ENCODE data around the gene COL15A1.
A peak's percentile ranks its signal among the peaks of the same experiment; 100 is the strongest.
"Not testable (repeated sequence)": the region's sequence is repeated elsewhere in the genome, so short reads cannot be mapped to it uniquely, and the experiment has no call there.

The COL15A1 gene

GRCh38 chr9:99093492-99093791 lies 149.7 kb downstream of the COL15A1 start:
- H3K9me3 Mint-ChIP-seq, result peaks cover 30% of the 10 kb centered on the region
- H3K36me3 Mint-ChIP-seq, result peaks cover 39% of the 10 kb centered on the region
- H3K4me1 Mint-ChIP-seq, result peaks cover 74% of the 10 kb centered on the region
- peak overlapping the region; percentile 0 for H3K4me3 Mint-ChIP-seq
- peak; percentile 59 for DNase-seq
- H3K27me3 Mint-ChIP-seq, result peaks cover 7% of the 10 kb centered on the region
- H3K27ac Mint-ChIP-seq, result peak overlapping the region; percentile 94
- CTCF ChIA-PET, result interaction anchor here (0.9 to 2.5 kb wide), 5 partner anchors 10 to 92 kb away, joined by 3 to 13 read pairs (median 3); partner anchors contain the start of gene TGFBR1

- peaks cover 35% of the 10 kb centered on the region for H3K36me3 Mint-ChIP-seq
- CTCF ChIA-PET, result interaction anchor here (1.5 kb wide), 1 partner anchor 9 kb away, joined by 3 read pairs; the partner anchor contains the start of gene TGFBR1
- H3K27ac Mint-ChIP-seq, result no peak overlapping the region
- DNase-seq, result no peak
- H3K4me1 Mint-ChIP-seq, result peaks cover 86% of the 10 kb centered on the region
- no peak overlapping the region for H3K4me3 Mint-ChIP-seq
- H3K27me3 Mint-ChIP-seq, result peaks cover 7% of the 10 kb centered on the region
- H3K9me3 Mint-ChIP-seq, result peaks cover 27% of the 10 kb centered on the region
Observed at GRCh38 chr9:99095565-99095964, 151.9 kb downstream of the COL15A1 start.

GRCh38 chr9:99096409-99096808 lies 152.7 kb downstream of the COL15A1 start:
- Mint-ChIP-seq H3K4me1 (peaks cover 80% of the 10 kb centered on the region), H3K27me3 (peaks cover 7% of the 10 kb centered on the region), H3K27ac (no peak overlapping the region), H3K36me3 (peaks cover 32% of the 10 kb centered on the region), H3K9me3 (peaks cover 21% of the 10 kb centered on the region), H3K4me3 (no peak overlapping the region)
- CTCF ChIA-PET, result interaction anchor here (0.6 to 1.5 kb wide), 2 partner anchors 8 to 44 kb away, joined by 3 to 4 read pairs; partner anchors contain the start of gene TGFBR1
- no peak for DNase-seq

DNA sequence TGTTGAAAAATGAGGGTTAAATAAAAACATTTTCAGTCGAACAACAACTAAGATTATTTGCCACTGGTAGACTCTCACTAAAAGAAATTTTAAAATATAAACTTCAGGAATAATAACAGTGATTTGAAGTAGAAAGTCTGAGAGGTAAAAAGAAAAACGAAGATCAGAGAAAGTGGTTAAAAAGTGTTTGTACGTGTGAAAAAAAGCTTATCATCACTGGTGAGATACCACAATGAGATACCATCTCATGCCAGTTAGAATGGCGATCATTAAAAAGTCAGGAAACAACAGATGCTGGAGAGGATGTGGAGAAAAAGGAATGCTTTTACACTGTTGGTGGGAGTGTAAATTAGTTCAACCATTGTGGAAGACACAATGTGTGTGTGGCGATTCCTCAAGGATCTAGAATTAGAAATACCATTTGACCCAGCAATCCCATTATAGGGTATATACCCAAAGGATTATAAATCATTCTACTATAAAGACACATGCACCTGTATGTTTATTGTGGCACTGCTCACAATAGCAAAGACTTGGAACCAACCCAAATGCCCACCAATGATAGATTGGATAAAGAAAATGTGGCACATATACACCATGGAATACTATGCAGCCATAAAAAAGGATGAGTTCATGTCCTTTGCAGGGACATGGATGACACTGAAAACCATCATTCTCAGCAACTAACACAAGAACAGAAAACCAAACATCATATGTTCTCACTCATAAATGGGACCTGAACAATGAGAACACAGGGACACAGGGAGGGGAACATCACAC lies 156.3 kb downstream of the COL15A1 start:
- CTCF ChIA-PET, H3K27ac Mint-ChIP-seq, H3K27me3 Mint-ChIP-seq, DNase-seq, H3K4me3 Mint-ChIP-seq: not testable (repeated sequence)
- peaks cover 17% of the 10 kb centered on the region for H3K9me3 Mint-ChIP-seq
- H3K36me3 Mint-ChIP-seq, result peaks cover 24% of the 10 kb centered on the region
- H3K4me1 Mint-ChIP-seq, result peaks cover 72% of the 10 kb centered on the region

DNA sequence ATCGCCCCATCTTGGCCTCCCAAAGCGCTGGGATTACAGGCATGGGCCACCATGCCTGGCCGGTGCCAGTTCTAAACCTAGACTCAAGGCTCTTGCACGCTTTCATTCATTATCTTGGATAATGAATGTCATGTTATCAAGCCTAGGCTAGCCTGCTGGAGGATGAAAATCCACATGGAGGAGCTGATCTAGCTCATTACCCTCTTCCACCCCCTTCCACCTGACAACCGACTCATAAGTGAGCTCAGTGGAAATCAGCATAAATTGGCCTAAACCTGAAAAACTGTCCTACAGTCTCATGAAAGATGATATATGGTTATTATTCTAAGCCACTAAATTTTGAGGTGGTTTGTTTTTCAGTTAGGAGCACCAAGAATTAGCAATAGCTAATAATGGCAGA lies 157.6 kb downstream of the COL15A1 start:
- peaks cover 7% of the 10 kb centered on the region for H3K27me3 Mint-ChIP-seq
- peaks cover 27% of the 10 kb centered on the region for H3K36me3 Mint-ChIP-seq
- peaks cover 17% of the 10 kb centered on the region for H3K9me3 Mint-ChIP-seq
- no peak overlapping the region for H3K4me3 Mint-ChIP-seq
- H3K4me1 Mint-ChIP-seq, result peaks cover 63% of the 10 kb centered on the region
- DNase-seq, result no peak
- no peak overlapping the region for H3K27ac Mint-ChIP-seq
- CTCF ChIA-PET, result no interaction called here

DNA sequence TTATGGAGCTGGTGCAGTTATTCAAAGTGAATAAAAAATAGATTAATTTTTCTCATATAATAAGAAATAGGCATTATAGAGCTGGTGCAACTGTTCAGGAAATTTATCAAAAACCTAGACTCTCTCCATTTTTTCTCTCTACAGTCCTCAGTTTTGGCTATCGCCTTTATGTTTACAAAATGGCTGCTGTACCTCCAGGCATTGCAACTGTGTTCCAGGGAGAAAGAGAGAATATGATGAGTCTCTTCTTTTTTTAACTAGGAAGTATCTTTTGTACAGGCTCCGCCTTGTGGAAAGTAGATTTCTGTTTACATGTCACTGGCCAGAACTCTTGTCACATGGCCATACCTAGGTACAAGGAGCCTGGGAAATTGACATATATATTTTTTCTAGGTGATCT lies 158.1 kb downstream of the COL15A1 start:
- Mint-ChIP-seq H3K27ac (no peak overlapping the region), H3K9me3 (peaks cover 17% of the 10 kb centered on the region), H3K4me1 (peaks cover 60% of the 10 kb centered on the region), H3K27me3 (peaks cover 1% of the 10 kb centered on the region), H3K4me3 (no peak overlapping the region), H3K36me3 (peaks cover 24% of the 10 kb centered on the region)
- DNase-seq, result no peak
- CTCF ChIA-PET, result interaction anchor here (3.4 kb wide), 1 partner anchor 101 kb away, joined by 15 read pairs; no protein-coding TSS in a partner anchor

DNA sequence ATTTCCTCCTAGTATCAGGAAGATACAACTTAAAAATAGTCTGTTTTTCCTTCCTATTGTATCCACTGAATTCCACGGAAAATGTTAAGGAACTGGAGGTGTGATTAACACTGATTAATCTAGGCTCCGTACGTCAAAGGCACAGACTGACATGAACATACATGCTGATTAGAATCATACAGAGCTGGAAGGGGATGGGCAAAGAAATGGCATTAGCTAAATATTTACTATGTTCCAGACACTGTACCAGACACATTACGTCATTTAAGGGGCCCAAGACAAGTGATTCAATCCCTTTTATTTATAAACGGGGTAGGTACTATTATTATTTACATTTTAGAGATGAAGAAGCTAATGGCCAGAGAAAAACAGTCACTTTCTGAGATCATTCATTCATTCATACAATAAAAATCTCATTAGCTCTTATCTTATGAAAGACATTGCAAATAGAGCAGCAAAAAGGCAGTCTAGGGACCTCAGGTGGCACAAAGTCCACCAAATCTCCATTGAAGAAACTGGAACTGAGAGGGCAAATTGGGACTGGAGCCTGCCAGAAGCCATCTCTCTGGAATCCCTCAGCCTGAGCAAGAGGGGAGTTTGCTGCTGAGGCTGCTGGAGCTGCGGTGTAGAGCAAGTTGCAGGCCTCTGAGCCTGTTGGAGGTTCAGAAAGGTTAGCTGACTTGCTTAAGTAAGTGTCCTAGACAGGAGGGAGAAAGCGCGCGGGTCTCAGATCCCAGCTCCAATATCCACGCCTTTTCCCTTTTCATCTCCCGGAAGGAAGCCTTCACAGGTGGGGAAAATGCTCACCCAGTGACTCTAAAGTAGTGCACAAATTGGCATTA lies 159.6 kb downstream of the COL15A1 start:
- DNase-seq, result no peak
- peak overlapping the region; percentile 90 for H3K27ac Mint-ChIP-seq
- CTCF ChIA-PET, result interaction anchor here (0.6 to 3.9 kb wide), 12 partner anchors 10 to 102 kb away, joined by 3 to 24 read pairs (median 4); no protein-coding TSS in a partner anchor
- peaks cover 64% of the 10 kb centered on the region for H3K4me1 Mint-ChIP-seq
- H3K9me3 Mint-ChIP-seq, result peaks cover 15% of the 10 kb centered on the region
- no peaks in the 10 kb centered on the region for H3K27me3 Mint-ChIP-seq
- H3K4me3 Mint-ChIP-seq, result peak overlapping the region; percentile 72
- H3K36me3 Mint-ChIP-seq, result peaks cover 28% of the 10 kb centered on the region

- Mint-ChIP-seq H3K36me3 (peaks cover 33% of the 10 kb centered on the region), H3K4me3 (peak overlapping the region; percentile 72), H3K27ac (peak overlapping the region; percentile 90), H3K9me3 (peaks cover 12% of the 10 kb centered on the region), H3K4me1 (peaks cover 68% of the 10 kb centered on the region), H3K27me3 (no peaks in the 10 kb centered on the region)
- CTCF ChIA-PET, result interaction anchor here (0.6 to 4.0 kb wide), 15 partner anchors 8 to 105 kb away, joined by 3 to 24 read pairs (median 5); no protein-coding TSS in a partner anchor
- DNase-seq, result no peak
Observed at GRCh38 chr9:99103901-99104458, 160.3 kb downstream of the COL15A1 start.

GRCh38 chr9:99104459-99105151 lies 160.9 kb downstream of the COL15A1 start, which contains the start of gene TGFBR1:
TGFBR1 (plus strand) TSS chr9:99105113; CDS start chr9:99105206, 93 bp downstream.
- Mint-ChIP-seq H3K36me3 (peaks cover 34% of the 10 kb centered on the region), H3K27ac (peak within 1 kb of the TSS; percentile 90), H3K4me3 (peak within 1 kb of the TSS; percentile 74), H3K4me1 (peaks cover 68% of the 10 kb centered on the region), H3K9me3 (peaks cover 5% of the 10 kb centered on the region), H3K27me3 (no peaks in the 10 kb centered on the region)
- DNase-seq, result peak; percentile 95
- CTCF ChIA-PET, result interaction anchor here (0.6 to 4.0 kb wide), 11 partner anchors 9 to 106 kb away, joined by 3 to 24 read pairs (median 7); no protein-coding TSS in a partner anchor

GRCh38 chr9:99105152-99106043 lies 161.7 kb downstream of the COL15A1 start:
- peak; percentile 64 for DNase-seq
- CTCF ChIA-PET, result interaction anchor here (1.0 to 4.0 kb wide), 11 partner anchors 8 to 106 kb away, joined by 3 to 24 read pairs (median 7); no protein-coding TSS in a partner anchor
- Mint-ChIP-seq H3K4me1 (peaks cover 69% of the 10 kb centered on the region), H3K36me3 (peaks cover 40% of the 10 kb centered on the region), H3K27ac (peak overlapping the region; percentile 77), H3K9me3 (no peaks in the 10 kb centered on the region), H3K4me3 (peak overlapping the region; percentile 74), H3K27me3 (no peaks in the 10 kb centered on the region)

DNA sequence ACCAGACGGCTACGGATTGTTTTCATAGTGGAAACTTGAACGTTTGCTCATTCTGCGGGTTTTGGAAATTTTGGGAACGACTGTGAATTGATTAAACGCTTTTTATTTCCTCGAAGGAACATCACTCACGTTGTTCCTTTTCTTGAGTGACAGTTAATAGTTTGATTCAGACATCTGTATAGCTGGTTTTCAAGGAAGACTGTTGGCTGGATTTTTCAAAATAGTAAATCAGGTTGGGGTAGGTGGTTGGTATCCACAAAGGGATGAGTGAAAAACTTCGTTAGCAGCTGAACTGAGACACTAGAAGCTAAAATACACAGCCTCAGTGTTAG lies 162.3 kb downstream of the COL15A1 start:
- Mint-ChIP-seq H3K27me3 (no peaks in the 10 kb centered on the region), H3K27ac (peak overlapping the region; percentile 77), H3K9me3 (no peaks in the 10 kb centered on the region), H3K4me1 (peaks cover 71% of the 10 kb centered on the region), H3K36me3 (peaks cover 45% of the 10 kb centered on the region), H3K4me3 (peak overlapping the region; percentile 74)
- CTCF ChIA-PET, result interaction anchor here (1.0 to 4.0 kb wide), 3 partner anchors 35 to 107 kb away, joined by 4 to 24 read pairs (median 13); no protein-coding TSS in a partner anchor
- no peak for DNase-seq

- DNase-seq, result no peak
- no peaks in the 10 kb centered on the region for H3K27me3 Mint-ChIP-seq
- H3K36me3 Mint-ChIP-seq, result peaks cover 55% of the 10 kb centered on the region
- H3K9me3 Mint-ChIP-seq, result peaks cover 3% of the 10 kb centered on the region
- peaks cover 77% of the 10 kb centered on the region for H3K4me1 Mint-ChIP-seq
- H3K4me3 Mint-ChIP-seq, result peak overlapping the region; percentile 74
- CTCF ChIA-PET, result interaction anchor here (1.1 to 4.0 kb wide), 2 partner anchors 106 to 109 kb away, joined by 3 to 13 read pairs; no protein-coding TSS in a partner anchor
- H3K27ac Mint-ChIP-seq, result peak overlapping the region; percentile 67
Observed at GRCh38 chr9:99107421-99107820, 163.7 kb downstream of the COL15A1 start.
